Measurements from ENCODE around the gene PIGV.

The PIGV gene

GRCh38 chr1:26787706-26788514, at the start of gene PIGV:
PIGV (plus strand) TSS chr1:26787950; CDS start chr1:26790816, 2,866 bp downstream.
- peak; percentile 73 for DNase-seq (ENCODE audit: low read depth)

DNA sequence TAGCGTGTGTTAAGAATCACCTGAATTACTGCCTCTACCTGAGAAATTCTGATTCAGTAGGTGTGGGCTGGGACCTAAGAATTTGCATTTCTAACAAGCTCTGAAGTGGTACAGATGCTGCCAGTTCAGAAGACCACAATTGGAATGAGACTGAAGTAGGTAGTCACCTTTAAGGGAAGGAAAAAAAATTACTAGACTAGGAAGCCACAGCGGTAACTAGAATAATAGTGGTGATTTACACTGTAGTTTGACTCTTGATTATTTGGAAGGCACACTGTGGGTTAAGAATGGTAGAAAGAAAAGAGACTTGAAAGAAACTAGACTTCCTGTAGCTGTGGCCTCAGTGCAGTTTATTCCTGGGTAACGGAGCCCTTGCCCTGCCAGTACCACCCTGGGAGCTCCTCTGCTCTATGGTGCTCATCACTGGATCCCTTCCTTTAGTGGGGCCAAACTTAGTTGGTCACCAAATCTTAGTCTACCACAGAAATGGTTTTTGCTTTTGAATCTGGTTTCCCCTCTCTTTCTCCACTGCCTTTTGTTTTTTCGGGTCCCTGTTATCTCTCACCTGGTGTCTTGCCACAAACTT, 48.3 kb upstream of the PIGV start:
- DNase-seq (ENCODE audit: low read depth) = no peak

DNA sequence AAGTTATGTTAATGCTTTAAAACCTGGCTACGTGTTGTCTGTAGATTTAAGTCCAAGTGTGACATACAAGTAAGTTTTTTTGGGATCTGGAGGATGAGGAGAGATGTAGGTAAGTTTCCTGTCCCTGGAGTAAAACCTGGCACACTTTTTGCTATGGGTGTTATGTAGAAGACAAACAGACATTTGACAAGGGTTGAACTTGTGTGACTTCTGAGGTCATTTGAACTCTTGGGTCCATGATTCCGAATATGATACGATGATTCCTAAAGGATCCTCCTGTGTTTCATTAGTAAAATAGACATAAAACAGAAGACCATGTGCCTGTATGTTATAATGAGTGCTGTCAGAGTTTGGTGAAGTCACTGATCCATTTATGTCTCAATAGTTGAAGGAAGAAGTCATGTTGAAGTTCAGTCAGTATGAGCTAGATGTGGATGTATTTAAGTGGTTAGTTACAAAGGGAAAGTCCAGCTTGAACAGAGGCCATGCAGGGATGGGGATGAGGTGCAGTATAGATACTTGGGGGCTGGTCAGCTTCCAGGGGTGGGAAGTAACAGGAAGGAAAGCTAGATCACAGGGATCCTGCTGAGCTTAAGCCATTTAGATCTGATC, 47.6 kb upstream of the PIGV start:
- DNase-seq (ENCODE audit: low read depth) = no peak

- DNase-seq (ENCODE audit: low read depth) = no peak
Measured at GRCh38 chr1:26740952-26741351, 46.8 kb upstream of the PIGV start.

DNA sequence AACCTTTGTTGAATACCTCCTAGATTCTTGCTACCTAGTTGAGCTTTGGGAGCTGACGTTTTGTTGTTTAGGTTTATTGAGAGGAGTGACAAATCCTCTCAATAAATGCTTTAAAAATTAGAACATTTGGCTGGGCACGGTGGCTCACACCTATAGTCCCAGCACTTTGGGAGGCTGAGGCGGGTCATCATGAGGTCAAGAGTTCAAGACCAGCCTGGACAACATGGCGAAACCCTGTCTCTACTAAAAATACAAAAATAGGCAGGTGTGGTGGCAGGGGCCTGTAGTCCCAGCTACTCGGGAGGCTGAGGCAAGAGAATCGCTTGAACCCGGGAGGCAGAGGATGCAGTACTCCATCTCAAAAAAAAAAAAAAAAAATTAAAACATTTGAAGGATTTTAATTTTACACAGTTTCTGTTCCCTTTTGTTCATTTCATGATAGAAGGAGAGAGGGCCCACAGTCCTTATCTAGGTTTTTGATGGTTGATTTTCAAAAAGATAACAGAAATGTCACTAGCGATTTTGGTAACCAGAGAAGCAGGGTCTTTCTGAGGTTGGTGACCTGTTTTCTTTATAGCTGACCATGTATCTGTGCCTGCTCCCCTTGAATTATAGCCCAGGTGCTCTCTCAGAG, 44.2 kb upstream of the PIGV start:
- no peak for DNase-seq (ENCODE audit: low read depth)

- DNase-seq (ENCODE audit: low read depth) = peak; percentile 59
Measured at GRCh38 chr1:26744075-26744959, 43.4 kb upstream of the PIGV start.

DNA sequence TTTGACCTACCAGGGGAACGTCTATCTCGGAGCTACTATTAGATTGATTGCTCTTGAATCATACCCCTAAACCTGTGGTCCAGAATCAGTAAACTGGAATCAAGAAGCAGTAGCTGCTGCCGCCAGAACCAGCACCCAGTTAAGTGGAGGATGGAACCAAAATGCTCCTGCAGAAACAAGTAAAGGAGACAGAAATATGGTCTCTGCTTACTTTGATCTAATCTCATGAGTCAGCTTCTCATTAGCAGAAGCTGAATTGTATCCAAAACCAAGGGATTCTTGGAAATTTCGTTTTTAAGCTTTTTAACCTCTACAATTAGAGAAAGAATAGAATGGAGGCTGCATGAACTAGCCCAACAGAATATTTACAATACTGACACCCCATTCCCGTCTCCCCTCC, 42.6 kb upstream of the PIGV start:
- DNase-seq (ENCODE audit: low read depth) = no peak

DNA sequence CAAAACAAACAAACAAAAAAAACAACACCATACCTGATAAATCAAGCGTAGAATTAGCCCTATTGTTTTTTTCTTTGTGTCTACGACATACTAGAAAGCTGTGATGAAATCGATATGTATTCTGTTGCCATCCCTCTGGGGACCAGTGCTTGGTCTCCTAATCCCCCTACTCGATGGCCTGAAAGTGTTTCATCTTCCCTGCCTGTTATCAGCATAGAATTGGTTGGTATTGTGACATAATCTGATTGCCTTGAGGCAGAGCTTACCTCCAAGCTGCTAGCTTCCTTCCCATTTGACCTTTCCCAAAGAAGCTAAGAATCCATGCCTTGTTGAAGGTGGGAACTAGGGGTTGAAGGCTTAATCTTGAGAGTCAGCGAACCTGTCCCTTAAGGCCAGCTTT, 40.7 kb upstream of the PIGV start:
- no peak for DNase-seq (ENCODE audit: low read depth)

- DNase-seq (ENCODE audit: low read depth) = no peak
Measured at GRCh38 chr1:26748351-26748750, 39.4 kb upstream of the PIGV start.

GRCh38 chr1:26749458-26749857, 38.3 kb upstream of the PIGV start:
- DNase-seq (ENCODE audit: low read depth) = no peak

- DNase-seq (ENCODE audit: low read depth) = no peak
Measured at GRCh38 chr1:26750428-26750827, 37.3 kb upstream of the PIGV start.

GRCh38 chr1:26752519-26752918, 35.2 kb upstream of the PIGV start:
- no peak for DNase-seq (ENCODE audit: low read depth)

GRCh38 chr1:26754086-26754874, 33.5 kb upstream of the PIGV start:
- no peak for DNase-seq (ENCODE audit: low read depth)

DNA sequence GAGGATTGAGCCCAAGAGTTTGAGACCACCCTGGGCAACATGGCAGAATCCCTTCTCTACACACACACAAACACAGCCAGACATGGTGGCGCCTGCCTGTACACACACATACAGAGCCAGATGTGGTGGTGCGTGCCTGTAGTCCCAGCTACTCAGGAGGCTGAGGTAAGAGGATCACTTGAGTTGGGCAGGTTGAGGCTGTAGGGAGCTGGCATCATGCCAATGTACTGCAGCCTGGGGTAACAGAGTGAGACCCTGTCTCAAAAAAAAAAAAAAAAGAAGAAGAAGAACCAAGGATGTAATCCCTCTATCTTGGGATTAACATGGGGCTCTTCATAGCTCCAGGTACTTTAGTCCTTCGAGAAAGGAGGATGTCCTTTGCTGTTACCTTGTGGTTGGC, 29.4 kb upstream of the PIGV start:
- DNase-seq (ENCODE audit: low read depth) = no peak

- DNase-seq (ENCODE audit: low read depth) = no peak
Measured at GRCh38 chr1:26759531-26759930, 28.2 kb upstream of the PIGV start.

DNA sequence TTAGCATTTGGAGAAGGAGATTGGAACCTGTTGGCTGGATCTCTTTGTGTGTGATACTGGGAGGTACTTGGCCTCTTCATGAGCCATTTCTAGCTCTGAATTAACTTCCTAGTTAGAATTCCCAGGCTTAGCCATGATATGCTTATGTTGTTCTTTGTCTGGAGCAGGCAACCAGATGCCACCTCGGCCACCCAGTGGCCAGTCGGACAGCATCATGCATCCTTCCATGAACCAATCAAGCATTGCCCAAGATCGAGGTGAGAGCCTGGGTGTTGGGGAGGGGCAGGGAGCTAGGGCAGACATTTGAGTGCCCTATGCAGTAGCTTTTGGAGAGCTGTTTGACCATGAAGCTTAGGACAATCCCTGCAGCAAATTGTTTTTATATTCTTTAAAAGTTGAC, 26.5 kb upstream of the PIGV start:
- DNase-seq (ENCODE audit: low read depth) = no peak

DNA sequence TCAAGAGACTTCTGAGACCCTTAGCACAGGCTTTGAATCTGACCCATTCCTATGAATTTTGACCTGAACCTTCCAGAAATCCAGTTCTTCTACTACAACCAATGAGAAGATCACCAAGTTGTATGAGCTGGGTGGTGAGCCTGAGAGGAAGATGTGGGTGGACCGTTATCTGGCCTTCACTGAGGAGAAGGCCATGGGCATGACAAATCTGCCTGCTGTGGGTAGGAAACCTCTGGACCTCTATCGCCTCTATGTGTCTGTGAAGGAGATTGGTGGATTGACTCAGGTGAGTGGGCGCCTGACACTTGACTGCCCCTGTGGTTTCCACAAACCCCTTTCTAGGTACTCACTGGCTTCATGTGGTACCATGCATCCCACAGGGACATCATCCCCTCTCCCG, 20.0 kb upstream of the PIGV start:
- DNase-seq (ENCODE audit: low read depth) = no peak

- DNase-seq (ENCODE audit: low read depth) = peak; percentile 97
Measured at GRCh38 chr1:26768755-26769154, 19.0 kb upstream of the PIGV start.

GRCh38 chr1:26771285-26771642, 16.5 kb upstream of the PIGV start:
- DNase-seq (ENCODE audit: low read depth) = no peak

DNA sequence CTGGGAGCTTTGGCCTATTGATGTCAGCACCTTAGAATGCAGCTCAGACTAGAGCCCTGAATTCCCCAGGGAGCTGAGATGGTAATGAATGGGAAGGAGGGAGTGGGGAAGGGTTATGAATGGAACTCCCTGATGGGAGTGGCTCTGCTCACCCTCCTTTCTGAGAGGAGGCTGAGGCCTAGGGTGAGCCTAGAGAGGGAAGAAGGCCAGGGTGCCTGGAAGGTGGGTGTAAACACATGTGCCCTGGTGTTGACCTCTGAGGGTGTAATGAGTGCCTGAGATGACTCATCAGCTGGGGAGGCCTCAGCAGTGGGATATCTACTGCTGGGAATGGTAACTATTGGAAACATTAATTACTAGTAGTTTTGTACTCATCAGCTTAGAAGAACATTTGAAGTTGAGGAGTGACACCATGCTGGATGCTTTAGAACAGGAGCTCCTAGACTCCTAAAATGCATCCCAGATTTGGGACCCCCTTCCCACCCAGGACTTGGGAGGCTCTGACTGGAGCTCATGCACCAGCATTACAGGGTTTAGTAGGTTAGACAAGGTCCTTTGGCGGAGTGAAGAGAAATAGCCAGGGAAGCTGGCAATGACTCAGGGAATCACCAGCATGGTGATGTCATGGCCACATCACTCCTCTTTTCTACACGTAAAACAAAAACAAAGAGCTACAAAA, 16.0 kb upstream of the PIGV start:
- peak; percentile 98 for DNase-seq (ENCODE audit: low read depth)

DNA sequence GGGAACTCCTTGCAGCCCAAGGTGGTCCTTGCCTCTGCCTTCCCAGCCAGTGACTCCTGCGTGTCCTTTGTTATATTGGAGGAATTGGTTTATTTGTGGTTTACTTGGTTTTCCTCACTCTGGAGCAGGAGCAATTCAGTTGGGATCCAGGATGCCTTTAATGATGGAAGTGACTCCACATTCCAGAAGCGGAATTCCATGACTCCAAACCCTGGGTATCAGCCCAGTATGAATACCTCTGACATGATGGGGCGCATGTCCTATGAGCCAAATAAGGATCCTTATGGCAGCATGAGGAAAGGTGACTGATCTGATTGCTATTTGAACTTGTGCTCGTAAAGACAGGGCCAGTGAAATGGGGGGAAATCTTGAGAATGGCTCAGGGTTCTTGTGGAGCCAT, 15.1 kb upstream of the PIGV start:
- DNase-seq (ENCODE audit: low read depth) = peak; percentile 99
